Measurements from ENCODE around the gene RPL13A.
A peak's percentile ranks its signal among the peaks of the same experiment; 100 is the strongest.

RPL13A gene

DNA sequence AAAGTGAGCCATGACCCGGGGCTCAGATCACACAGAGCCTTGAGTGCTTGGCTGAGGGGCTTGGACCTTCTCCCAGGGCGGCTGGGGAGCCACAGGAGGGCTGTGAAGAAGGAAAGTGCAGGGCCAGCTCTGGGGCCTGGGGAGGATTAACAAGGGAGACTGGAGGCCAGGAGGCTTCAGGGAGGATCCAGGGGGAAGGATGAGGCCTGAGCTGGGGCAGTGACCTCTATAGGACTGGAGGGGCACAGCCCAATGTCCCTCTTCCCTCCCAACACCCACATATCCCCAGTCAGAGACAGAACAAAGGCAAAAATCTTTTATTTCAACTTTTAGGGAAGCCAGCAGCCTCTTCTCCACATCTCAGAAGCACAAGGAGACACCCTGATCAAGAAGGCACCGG, 41.4 kb upstream of the RPL13A start:
- no peak for TF ChIP-seq TCF12 (IDR thresholded peaks at IDR 0.05; ENCODE audit: low read depth)
- no peak for TF ChIP-seq EGR1 (IDR thresholded peaks at IDR 0.05)
- no peak for TF ChIP-seq YY1 (IDR thresholded peaks at IDR 0.05; ENCODE audit: low read depth)
- TF ChIP-seq ZBTB7A (IDR thresholded peaks at IDR 0.05; ENCODE audit: low read depth), result no peak
- no peak for TF ChIP-seq EP300 (IDR thresholded peaks at IDR 0.05; ENCODE audit: borderline replicate concordance)
- no peak for TF ChIP-seq RAD21 (IDR thresholded peaks at IDR 0.05; ENCODE audit: low read depth)
- no peak for TF ChIP-seq CEBPB (IDR thresholded peaks at IDR 0.05)

DNA sequence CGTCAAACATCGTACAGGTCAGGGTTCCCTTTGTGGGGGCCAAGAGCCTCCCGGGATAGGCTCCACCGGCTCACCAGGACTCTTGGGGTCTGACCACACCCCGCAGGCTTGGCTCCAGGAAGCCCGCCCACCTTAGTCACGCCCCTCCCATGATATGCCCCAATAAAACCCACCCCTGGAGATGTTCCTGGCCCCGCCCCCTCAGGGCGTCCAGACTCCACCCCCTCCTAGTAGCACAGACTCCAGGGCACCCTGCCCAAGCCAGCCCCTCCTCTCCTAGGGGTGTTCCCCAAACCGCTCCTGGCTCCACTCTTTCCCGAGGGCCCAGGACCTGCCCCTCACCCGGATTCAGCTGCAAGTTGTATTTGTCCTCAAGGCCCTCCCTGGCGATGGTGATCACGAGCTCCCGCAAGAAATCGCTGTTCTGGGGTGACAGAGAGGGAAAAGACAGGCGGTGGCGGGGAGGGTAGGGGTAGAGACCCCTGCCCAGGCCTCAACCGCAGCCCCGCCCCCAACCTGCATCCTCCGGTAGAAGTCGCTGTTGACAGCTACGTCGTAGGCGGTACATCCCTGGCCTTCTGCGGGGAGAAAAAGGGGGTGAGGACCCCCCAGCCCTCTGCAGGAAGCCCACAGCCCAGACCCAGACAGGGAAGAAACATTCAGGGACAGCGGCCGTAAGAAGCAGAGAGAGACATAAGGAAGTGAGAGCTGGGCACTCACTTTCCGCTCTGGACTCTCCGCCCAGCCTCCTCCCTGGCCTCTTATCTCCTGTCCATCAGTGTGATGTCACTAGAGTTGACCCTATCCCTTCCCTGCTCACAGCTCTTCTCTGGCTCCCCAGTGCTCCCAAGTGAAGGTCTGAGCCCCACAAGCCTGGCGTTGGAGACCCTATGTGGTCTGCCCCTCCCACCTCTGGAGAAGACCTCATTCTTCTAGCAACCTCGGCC, 39.6 kb upstream of the RPL13A start:
- TF ChIP-seq TAF1 (IDR thresholded peaks at IDR 0.05; ENCODE audit: low read depth) (no peak), TEAD4 (IDR thresholded peaks at IDR 0.05) (no peak), CREB1 (IDR thresholded peaks at IDR 0.05; ENCODE audit: low read depth) (no peak), CEBPB (IDR thresholded peaks at IDR 0.05) (no peak)
- TF ChIP-seq, protein P1, sequence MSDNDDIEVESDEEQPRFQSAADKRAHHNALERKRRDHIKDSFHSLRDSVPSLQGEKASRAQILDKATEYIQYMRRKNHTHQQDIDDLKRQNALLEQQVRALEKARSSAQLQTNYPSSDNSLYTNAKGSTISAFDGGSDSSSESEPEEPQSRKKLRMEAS (IDR thresholded peaks at IDR 0.05), result no peak

DNA sequence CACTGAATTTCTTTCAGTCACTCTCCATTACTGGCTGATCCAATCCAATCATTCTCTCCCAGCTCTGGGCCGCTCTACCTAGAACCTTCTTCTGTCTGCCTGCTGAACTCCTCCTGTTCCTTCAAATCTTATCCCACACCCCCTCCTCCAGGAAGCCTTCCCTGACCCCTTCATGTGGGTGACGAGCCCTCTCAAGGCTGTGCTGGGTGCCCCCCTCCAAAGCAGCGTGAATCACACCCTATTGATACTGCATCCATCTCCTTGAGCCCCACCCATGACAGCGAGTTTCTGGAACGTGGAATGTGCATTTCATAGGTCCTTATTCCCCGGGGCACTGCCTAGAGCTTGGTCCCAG, 39.0 kb upstream of the RPL13A start:
- TF ChIP-seq ZBTB7A (IDR thresholded peaks at IDR 0.05; ENCODE audit: low read depth), result no peak
- TF ChIP-seq FOXM1 (IDR thresholded peaks at IDR 0.05; ENCODE audit: borderline replicate concordance, low read depth), result no peak
- no peak for TF ChIP-seq NFIC (IDR thresholded peaks at IDR 0.05)
- TF ChIP-seq CREB1 (IDR thresholded peaks at IDR 0.05; ENCODE audit: low read depth), result no peak
- TF ChIP-seq TAF1 (IDR thresholded peaks at IDR 0.05; ENCODE audit: low read depth), result no peak
- TF ChIP-seq, protein P2, sequence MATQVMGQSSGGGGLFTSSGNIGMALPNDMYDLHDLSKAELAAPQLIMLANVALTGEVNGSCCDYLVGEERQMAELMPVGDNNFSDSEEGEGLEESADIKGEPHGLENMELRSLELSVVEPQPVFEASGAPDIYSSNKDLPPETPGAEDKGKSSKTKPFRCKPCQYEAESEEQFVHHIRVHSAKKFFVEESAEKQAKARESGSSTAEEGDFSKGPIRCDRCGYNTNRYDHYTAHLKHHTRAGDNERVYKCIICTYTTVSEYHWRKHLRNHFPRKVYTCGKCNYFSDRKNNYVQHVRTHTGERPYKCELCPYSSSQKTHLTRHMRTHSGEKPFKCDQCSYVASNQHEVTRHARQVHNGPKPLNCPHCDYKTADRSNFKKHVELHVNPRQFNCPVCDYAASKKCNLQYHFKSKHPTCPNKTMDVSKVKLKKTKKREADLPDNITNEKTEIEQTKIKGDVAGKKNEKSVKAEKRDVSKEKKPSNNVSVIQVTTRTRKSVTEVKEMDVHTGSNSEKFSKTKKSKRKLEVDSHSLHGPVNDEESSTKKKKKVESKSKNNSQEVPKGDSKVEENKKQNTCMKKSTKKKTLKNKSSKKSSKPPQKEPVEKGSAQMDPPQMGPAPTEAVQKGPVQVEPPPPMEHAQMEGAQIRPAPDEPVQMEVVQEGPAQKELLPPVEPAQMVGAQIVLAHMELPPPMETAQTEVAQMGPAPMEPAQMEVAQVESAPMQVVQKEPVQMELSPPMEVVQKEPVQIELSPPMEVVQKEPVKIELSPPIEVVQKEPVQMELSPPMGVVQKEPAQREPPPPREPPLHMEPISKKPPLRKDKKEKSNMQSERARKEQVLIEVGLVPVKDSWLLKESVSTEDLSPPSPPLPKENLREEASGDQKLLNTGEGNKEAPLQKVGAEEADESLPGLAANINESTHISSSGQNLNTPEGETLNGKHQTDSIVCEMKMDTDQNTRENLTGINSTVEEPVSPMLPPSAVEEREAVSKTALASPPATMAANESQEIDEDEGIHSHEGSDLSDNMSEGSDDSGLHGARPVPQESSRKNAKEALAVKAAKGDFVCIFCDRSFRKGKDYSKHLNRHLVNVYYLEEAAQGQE (IDR thresholded peaks at IDR 0.05; ENCODE audit: low read depth), result no peak
- TF ChIP-seq EP300 (IDR thresholded peaks at IDR 0.05; ENCODE audit: borderline replicate concordance), result no peak
- TF ChIP-seq YY1 (IDR thresholded peaks at IDR 0.05; ENCODE audit: low read depth), result no peak
- TF ChIP-seq EGR1 (IDR thresholded peaks at IDR 0.05), result no peak
- TF ChIP-seq TCF12 (IDR thresholded peaks at IDR 0.05; ENCODE audit: low read depth), result no peak
- TF ChIP-seq CEBPB (IDR thresholded peaks at IDR 0.05), result no peak

- TF ChIP-seq, protein P2 (IDR thresholded peaks at IDR 0.05; ENCODE audit: low read depth), result no peak
- TF ChIP-seq RAD21 (IDR thresholded peaks at IDR 0.05; ENCODE audit: low read depth) (no peak), TAF1 (IDR thresholded peaks at IDR 0.05; ENCODE audit: low read depth) (no peak), EP300 (IDR thresholded peaks at IDR 0.05; ENCODE audit: borderline replicate concordance) (no peak), TEAD4 (IDR thresholded peaks at IDR 0.05) (no peak), FOXM1 (IDR thresholded peaks at IDR 0.05; ENCODE audit: borderline replicate concordance, low read depth) (no peak), ZBTB7A (IDR thresholded peaks at IDR 0.05; ENCODE audit: low read depth) (no peak), CEBPB (IDR thresholded peaks at IDR 0.05) (no peak), YY1 (IDR thresholded peaks at IDR 0.05; ENCODE audit: low read depth) (no peak), EGR1 (IDR thresholded peaks at IDR 0.05) (no peak), TCF12 (IDR thresholded peaks at IDR 0.05; ENCODE audit: low read depth) (no peak), NFIC (IDR thresholded peaks at IDR 0.05) (no peak), CREB1 (IDR thresholded peaks at IDR 0.05; ENCODE audit: low read depth) (no peak)
- TF ChIP-seq, protein P3, sequence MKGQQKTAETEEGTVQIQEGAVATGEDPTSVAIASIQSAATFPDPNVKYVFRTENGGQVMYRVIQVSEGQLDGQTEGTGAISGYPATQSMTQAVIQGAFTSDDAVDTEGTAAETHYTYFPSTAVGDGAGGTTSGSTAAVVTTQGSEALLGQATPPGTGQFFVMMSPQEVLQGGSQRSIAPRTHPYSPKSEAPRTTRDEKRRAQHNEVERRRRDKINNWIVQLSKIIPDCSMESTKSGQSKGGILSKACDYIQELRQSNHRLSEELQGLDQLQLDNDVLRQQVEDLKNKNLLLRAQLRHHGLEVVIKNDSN (IDR thresholded peaks at IDR 0.05), result no peak
- TF ChIP-seq, protein P1 (IDR thresholded peaks at IDR 0.05), result no peak
Observed at GRCh38 chr19:49450405-49450804, 37.0 kb upstream of the RPL13A start.

DNA sequence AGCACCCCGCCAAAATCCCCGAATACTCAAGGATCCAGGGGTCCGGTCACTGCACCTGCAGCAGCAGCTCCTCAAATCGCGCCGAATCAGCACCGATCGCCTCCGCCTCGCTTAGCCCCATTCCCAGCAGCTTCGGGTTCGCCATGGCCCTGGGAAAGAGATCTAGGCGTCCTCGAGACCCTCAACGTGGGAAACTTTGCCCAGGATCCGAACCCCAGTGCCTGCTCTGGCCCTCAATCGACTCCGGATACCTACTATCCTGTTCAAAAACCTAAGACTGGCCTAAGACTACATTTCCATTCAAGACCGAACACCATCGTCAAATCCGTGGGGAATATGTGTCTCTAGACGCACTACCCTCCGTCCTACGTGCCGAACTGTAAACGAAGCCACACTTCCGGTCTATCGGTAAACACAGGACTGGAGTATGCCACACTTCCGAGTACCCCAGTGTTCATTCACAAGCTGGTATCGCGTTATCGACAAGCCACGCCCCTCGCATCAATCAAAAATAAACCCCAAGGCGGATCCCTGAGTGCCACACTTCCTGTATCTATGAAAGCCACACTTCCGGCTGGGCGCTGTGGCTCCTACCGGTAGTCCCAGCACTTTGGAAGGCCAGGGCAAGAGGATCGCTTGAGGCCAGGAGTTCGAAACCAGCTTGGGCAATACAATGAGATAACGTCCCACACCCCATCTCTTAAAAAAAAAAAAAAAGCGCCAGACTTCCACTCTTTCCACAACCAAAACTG, 35.8 kb upstream of the RPL13A start, which contains the start of gene PIH1D1:
Gene PIH1D1, minus strand, starts transcription at position 385 of the 752 bp plus-strand sequence. Its CDS starts 240 bp downstream, at position 145.
- TF ChIP-seq TEAD4 (IDR thresholded peaks at IDR 0.05) (no peak), YY1 (IDR thresholded peaks at IDR 0.05; ENCODE audit: low read depth) (peak; percentile 3; the same call in 1 of the 2 replicates), RAD21 (IDR thresholded peaks at IDR 0.05; ENCODE audit: low read depth) (no peak), CEBPB (IDR thresholded peaks at IDR 0.05) (no peak), EGR1 (IDR thresholded peaks at IDR 0.05) (no peak), FOXM1 (IDR thresholded peaks at IDR 0.05; ENCODE audit: borderline replicate concordance, low read depth) (no peak; the same call in 1 of the 2 replicates), TAF1 (IDR thresholded peaks at IDR 0.05; ENCODE audit: low read depth) (peak; percentile 71; the same call in 1 of the 2 replicates), NFIC (IDR thresholded peaks at IDR 0.05) (no peak), EP300 (IDR thresholded peaks at IDR 0.05; ENCODE audit: borderline replicate concordance) (no peak)
- TF ChIP-seq, protein P3 (IDR thresholded peaks at IDR 0.05), result no peak
- TF ChIP-seq, protein P1 (IDR thresholded peaks at IDR 0.05), result peak; percentile 70
- TF ChIP-seq, protein P2 (IDR thresholded peaks at IDR 0.05; ENCODE audit: low read depth), result no peak

Measured in Ishikawa (cell line).